Measurements from ENCODE around the gene POLR3E. TPM values are rescaled to one million over a fixed set of nuclear protein-coding genes. Genes with fewer than 3 reads are reported as not detected.

POLR3E gene
- total and polyA plus RNA-seq, 7 experiments from 2014 or later: 11.8 to 232 (median 107) TPM

- no peaks in the 10 kb centered on the region for H3K27me3 Mint-ChIP-seq
- no peak for ATAC-seq
- peaks cover 35 to 86% (median 80%) of the 10 kb centered on the region in 7 donors for H3K4me1 Mint-ChIP-seq
- Histone ChIP-seq H3K27me3 (ENCODE audit: control insufficient read depth in 2 of 2, insufficient read depth in 2 of 2, low read length in 2 of 2) (no peaks in the 10 kb centered on the region), H3K36me3 (ENCODE audit: control insufficient read depth in 2 of 3, insufficient read depth in 3 of 3, low read length in 3 of 3) (peaks cover 0 to 12% (median 0%) of the 10 kb centered on the region in 3 experiments), H3K9me3 (ENCODE audit: control insufficient read depth in 2 of 3, low read length in 3 of 3) (no peaks in the 10 kb centered on the region), H3K4me3 (ENCODE audit: low read length) (no peak overlapping the region), H3K4me1 (ENCODE audit: control insufficient read depth in 2 of 2, insufficient read depth in 2 of 2, low read length in 2 of 2) (peaks cover 37 to 57% of the 10 kb centered on the region in 2 donors), H3K27ac (ENCODE audit: low read depth, low read length) (peak overlapping the region; percentile 63)
- POLR2A ChIA-PET: interaction anchor here (1.0 to 6.2 kb wide), 6 partner anchors 10 to 68 kb away, joined by 3 to 76 read pairs (median 6); no protein-coding TSS in a partner anchor
- peak in 5 of 9 donors; percentile 22 to 43 (median 36) for DNase-seq
- peak overlapping the region; percentile 36 to 95 (median 83) for H3K27ac Mint-ChIP-seq
- CTCF ChIA-PET: interaction anchor here (1.2 kb wide), 1 partner anchor 50 kb away, joined by 8 read pairs; no protein-coding TSS in a partner anchor
- peaks cover 0 to 5% (median 0%) of the 10 kb centered on the region in 11 donors for H3K9me3 Mint-ChIP-seq
- intact Hi-C loops (cut with micrococcal nuclease): loop anchor here in 1 of 2 donors (1.0 kb wide), 1 partner anchor 11 kb away; no protein-coding TSS in a partner anchor
- H3K4me3 Mint-ChIP-seq: peak overlapping the region; percentile 44 to 99 (median 60)
- H3K36me3 Mint-ChIP-seq: peaks cover 8 to 42% (median 11%) of the 10 kb centered on the region in 5 donors
These were observed 72.1 kb downstream of the POLR3E start for GRCh38 chr16:22369221-22369811.

- H3K4me1 ChIP-seq (ENCODE audit: control insufficient read depth in 2 of 2, insufficient read depth in 2 of 2, low read length in 2 of 2): peaks cover 40 to 56% of the 10 kb centered on the region in 2 donors
- POLR2A ChIA-PET: interaction anchor here (0.8 to 6.2 kb wide), 7 partner anchors 11 to 67 kb away, joined by 3 to 76 read pairs (median 5); no protein-coding TSS in a partner anchor
- intact Hi-C loops (cut with micrococcal nuclease): loop anchor here (5.0 kb wide), 3 partner anchors 33 to 178 kb away; no protein-coding TSS in a partner anchor
These were observed 73.0 kb downstream of the POLR3E start for GRCh38 chr16:22370038-22370820.

GRCh38 chr16:22372882-22373661 is 75.9 kb downstream of the POLR3E start:
- Histone ChIP-seq H3K36me3 (ENCODE audit: control insufficient read depth in 2 of 3, insufficient read depth in 3 of 3, low read length in 3 of 3) (peaks cover 0 to 7% (median 0%) of the 10 kb centered on the region in 3 experiments), H3K27me3 (ENCODE audit: control insufficient read depth in 2 of 2, insufficient read depth in 2 of 2, low read length in 2 of 2) (no peaks in the 10 kb centered on the region), H3K9me3 (ENCODE audit: control insufficient read depth in 2 of 3, low read length in 3 of 3) (no peaks in the 10 kb centered on the region), H3K27ac (ENCODE audit: low read depth, low read length) (peak overlapping the region; percentile 86), H3K4me1 (ENCODE audit: control insufficient read depth in 2 of 2, insufficient read depth in 2 of 2, low read length in 2 of 2) (peaks cover 43 to 47% of the 10 kb centered on the region in 2 donors), H3K4me3 (ENCODE audit: low read length) (peak overlapping the region; percentile 77)
- ATAC-seq: no peak
- H3K36me3 Mint-ChIP-seq: peaks cover 0 to 18% (median 0%) of the 10 kb centered on the region in 5 donors
- peak overlapping the region; percentile 92 to 99 (median 98) for H3K4me3 Mint-ChIP-seq
- H3K27ac Mint-ChIP-seq: peak overlapping the region; percentile 91 to 98 (median 93)
- intact Hi-C loops (cut with micrococcal nuclease): loop anchor here (5.0 kb wide), 3 partner anchors 36 to 181 kb away; no protein-coding TSS in a partner anchor
- H3K4me1 Mint-ChIP-seq: peaks cover 23 to 65% (median 58%) of the 10 kb centered on the region in 7 donors
- CTCF ChIA-PET: interaction anchor here (1.0 kb wide), 1 partner anchor 34 kb away, joined by 5 read pairs; no protein-coding TSS in a partner anchor
- POLR2A ChIA-PET: interaction anchor here (0.6 to 6.2 kb wide), 22 partner anchors 9 to 1578 kb away, joined by 3 to 93 read pairs (median 5); no protein-coding TSS in a partner anchor
- H3K9me3 Mint-ChIP-seq: no peaks in the 10 kb centered on the region
- peak in 4 of 9 donors; percentile 30 to 48 (median 34) for DNase-seq
- peaks cover 0 to 5% (median 0%) of the 10 kb centered on the region in 5 donors for H3K27me3 Mint-ChIP-seq

More at GRCh38 chr16:22370038-22370820, 73.0 kb downstream of the POLR3E start:
- Mint-ChIP-seq H3K4me3 (peak overlapping the region; percentile 92 to 99 (median 98)), H3K27me3 (peaks cover 0 to 2% (median 0%) of the 10 kb centered on the region in 5 donors), H3K36me3 (peaks cover 1 to 33% (median 5%) of the 10 kb centered on the region in 5 donors), H3K9me3 (peaks cover 0 to 5% (median 0%) of the 10 kb centered on the region in 11 donors), H3K4me1 (peaks cover 33 to 83% (median 72%) of the 10 kb centered on the region in 7 donors), H3K27ac (peak overlapping the region in 8 of 9 donors; percentile 72 to 98 (median 92))
- Histone ChIP-seq H3K4me3 (ENCODE audit: low read length) (no peak overlapping the region), H3K27ac (ENCODE audit: low read depth, low read length) (peak overlapping the region; percentile 63), H3K36me3 (ENCODE audit: control insufficient read depth in 2 of 3, insufficient read depth in 3 of 3, low read length in 3 of 3) (peaks cover 0 to 7% (median 0%) of the 10 kb centered on the region in 3 experiments), H3K9me3 (ENCODE audit: control insufficient read depth in 2 of 3, low read length in 3 of 3) (no peaks in the 10 kb centered on the region), H3K27me3 (ENCODE audit: control insufficient read depth in 2 of 2, insufficient read depth in 2 of 2, low read length in 2 of 2) (no peaks in the 10 kb centered on the region)
- CTCF ChIA-PET: interaction anchor here (1.2 kb wide), 1 partner anchor 51 kb away, joined by 8 read pairs; no protein-coding TSS in a partner anchor
- ATAC-seq: no peak
- DNase-seq: no peak

GRCh38 chr16:22373662-22374310 is 76.6 kb downstream of the POLR3E start:
- intact Hi-C loops (cut with micrococcal nuclease): loop anchor here (1.0 to 5.0 kb wide), 11 partner anchors 9 to 853 kb away; partner anchors contain the start of genes POLR3E (in 1 of the 2) and UQCRC2 (in 1 of the 2)
- Mint-ChIP-seq H3K27ac (peak overlapping the region; percentile 91 to 98 (median 93)), H3K36me3 (peaks cover 0 to 18% (median 0%) of the 10 kb centered on the region in 5 donors), H3K4me3 (peak overlapping the region; percentile 93 to 99 (median 98)), H3K4me1 (peaks cover 23 to 59% (median 54%) of the 10 kb centered on the region in 7 donors), H3K27me3 (peaks cover 0 to 5% (median 0%) of the 10 kb centered on the region in 5 donors), H3K9me3 (no peaks in the 10 kb centered on the region)
- H3K4me1 ChIP-seq (ENCODE audit: control insufficient read depth in 2 of 2, insufficient read depth in 2 of 2, low read length in 2 of 2): peaks cover 39 to 42% of the 10 kb centered on the region in 2 donors
- POLR2A ChIA-PET: interaction anchor here (0.6 to 6.2 kb wide), 20 partner anchors 9 to 185 kb away, joined by 3 to 93 read pairs (median 6); no protein-coding TSS in a partner anchor
- peaks cover 0 to 7% (median 0%) of the 10 kb centered on the region in 3 experiments for H3K36me3 ChIP-seq (ENCODE audit: control insufficient read depth in 2 of 3, insufficient read depth in 3 of 3, low read length in 3 of 3)
- peak overlapping the region; percentile 86 for H3K27ac ChIP-seq (ENCODE audit: low read depth, low read length)
- no peaks in the 10 kb centered on the region for H3K27me3 ChIP-seq (ENCODE audit: control insufficient read depth in 2 of 2, insufficient read depth in 2 of 2, low read length in 2 of 2)
- CTCF ChIA-PET: interaction anchor here (1.0 kb wide), 1 partner anchor 35 kb away, joined by 5 read pairs; no protein-coding TSS in a partner anchor
- peak overlapping the region; percentile 77 for H3K4me3 ChIP-seq (ENCODE audit: low read length)
- ATAC-seq: peak; percentile 8
- peak in 8 of 9 donors; percentile 27 to 58 (median 43) for DNase-seq
- no peaks in the 10 kb centered on the region for H3K9me3 ChIP-seq (ENCODE audit: control insufficient read depth in 2 of 3, low read length in 3 of 3)

GRCh38 chr16:22374311-22375116 is 77.3 kb downstream of the POLR3E start, which contains the start of gene CDR2:
TSS of gene CDR2 (minus strand) at chr16:22374619. CDS start at chr16:22374309, 310 bp downstream.
- peaks cover 0 to 7% (median 0%) of the 10 kb centered on the region in 3 experiments for H3K36me3 ChIP-seq (ENCODE audit: control insufficient read depth in 2 of 3, insufficient read depth in 3 of 3, low read length in 3 of 3)
- ATAC-seq (peak; percentile 97), DNase-seq (peak; percentile 94 to 99 (median 98))
- H3K4me1 Mint-ChIP-seq: peaks cover 17 to 56% (median 48%) of the 10 kb centered on the region in 7 donors
- ChIA-PET CTCF (no interaction called here), POLR2A (interaction anchor here (0.6 to 6.2 kb wide), 14 partner anchors 11 to 185 kb away, joined by 3 to 93 read pairs (median 6); no protein-coding TSS in a partner anchor)
- no peaks in the 10 kb centered on the region for H3K9me3 Mint-ChIP-seq
- H3K27me3 Mint-ChIP-seq: peaks cover 0 to 5% (median 0%) of the 10 kb centered on the region in 5 donors
- H3K4me3 Mint-ChIP-seq: peak within 1 kb of the TSS; percentile 93 to 99 (median 98)
- H3K9me3 ChIP-seq (ENCODE audit: control insufficient read depth in 2 of 3, low read length in 3 of 3): no peaks in the 10 kb centered on the region
- peak within 1 kb of the TSS; percentile 91 to 98 (median 93) for H3K27ac Mint-ChIP-seq
- peak within 1 kb of the TSS; percentile 86 for H3K27ac ChIP-seq (ENCODE audit: low read depth, low read length)
- peak within 1 kb of the TSS; percentile 77 for H3K4me3 ChIP-seq (ENCODE audit: low read length)
- peaks cover 31 to 34% of the 10 kb centered on the region in 2 donors for H3K4me1 ChIP-seq (ENCODE audit: control insufficient read depth in 2 of 2, insufficient read depth in 2 of 2, low read length in 2 of 2)
- intact Hi-C loops (cut with micrococcal nuclease): loop anchor here (1.0 to 5.0 kb wide), 11 partner anchors 8 to 854 kb away; partner anchors contain the start of genes POLR3E (in 1 of the 2) and UQCRC2 (in 1 of the 2)
- peaks cover 0 to 18% (median 0%) of the 10 kb centered on the region in 5 donors for H3K36me3 Mint-ChIP-seq
- no peaks in the 10 kb centered on the region for H3K27me3 ChIP-seq (ENCODE audit: control insufficient read depth in 2 of 2, insufficient read depth in 2 of 2, low read length in 2 of 2)

Data from naive thymus-derived CD4-positive, alpha-beta T cell (primary cell).